ENCODE results near the gene SMAD6.

Gene SMAD6

DNA sequence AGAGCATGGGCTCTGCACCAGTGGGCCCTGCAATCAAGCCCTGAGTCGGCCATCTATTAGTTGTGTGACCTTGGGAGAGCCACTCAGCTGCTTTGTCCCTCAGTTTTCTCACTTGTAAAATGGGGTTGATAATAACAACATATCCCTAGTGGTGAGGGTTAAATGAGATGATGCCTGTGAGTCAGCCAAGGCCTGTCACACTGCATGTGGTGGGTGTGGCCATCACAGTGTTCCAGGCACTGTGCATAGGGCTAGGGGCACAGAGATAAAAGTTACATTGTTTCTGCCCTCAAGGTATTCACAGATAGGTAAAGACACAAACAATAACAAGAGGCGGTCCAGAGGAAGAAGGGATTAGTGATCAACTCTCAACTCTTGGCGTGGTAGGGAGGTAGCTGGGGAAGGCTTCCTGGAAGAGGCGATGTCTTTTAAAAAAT lies 19.5 kb downstream of the SMAD6 start:
- TF ChIP-seq, protein P1, sequence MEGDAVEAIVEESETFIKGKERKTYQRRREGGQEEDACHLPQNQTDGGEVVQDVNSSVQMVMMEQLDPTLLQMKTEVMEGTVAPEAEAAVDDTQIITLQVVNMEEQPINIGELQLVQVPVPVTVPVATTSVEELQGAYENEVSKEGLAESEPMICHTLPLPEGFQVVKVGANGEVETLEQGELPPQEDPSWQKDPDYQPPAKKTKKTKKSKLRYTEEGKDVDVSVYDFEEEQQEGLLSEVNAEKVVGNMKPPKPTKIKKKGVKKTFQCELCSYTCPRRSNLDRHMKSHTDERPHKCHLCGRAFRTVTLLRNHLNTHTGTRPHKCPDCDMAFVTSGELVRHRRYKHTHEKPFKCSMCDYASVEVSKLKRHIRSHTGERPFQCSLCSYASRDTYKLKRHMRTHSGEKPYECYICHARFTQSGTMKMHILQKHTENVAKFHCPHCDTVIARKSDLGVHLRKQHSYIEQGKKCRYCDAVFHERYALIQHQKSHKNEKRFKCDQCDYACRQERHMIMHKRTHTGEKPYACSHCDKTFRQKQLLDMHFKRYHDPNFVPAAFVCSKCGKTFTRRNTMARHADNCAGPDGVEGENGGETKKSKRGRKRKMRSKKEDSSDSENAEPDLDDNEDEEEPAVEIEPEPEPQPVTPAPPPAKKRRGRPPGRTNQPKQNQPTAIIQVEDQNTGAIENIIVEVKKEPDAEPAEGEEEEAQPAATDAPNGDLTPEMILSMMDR (IDR thresholded peaks at IDR 0.05; ENCODE audit: borderline replicate concordance, control extremely low read depth, extremely low read depth, insufficient read depth, missing control alignments): no peak

DNA sequence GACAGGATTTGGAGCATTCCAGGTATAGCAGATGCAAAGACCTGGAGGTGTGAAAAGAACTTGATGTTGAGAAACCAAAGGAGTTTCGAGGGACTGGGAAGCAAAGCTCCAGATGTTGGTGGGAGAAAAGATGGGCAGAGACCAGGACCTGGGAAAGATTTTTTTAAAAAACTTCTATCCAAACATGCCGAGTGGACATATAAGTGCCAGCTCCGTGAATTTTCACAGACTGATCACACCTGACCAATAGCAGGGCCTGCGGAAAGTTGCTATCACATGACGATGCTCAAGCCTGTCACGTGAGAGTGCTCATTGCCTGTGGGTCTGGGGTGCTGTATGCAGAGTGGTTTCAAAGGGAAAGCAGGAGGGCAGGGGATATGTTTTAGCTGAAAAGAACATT lies 19.9 kb downstream of the SMAD6 start:
- in situ Hi-C loops (cut with MboI; ENCODE audit: low sequenced_read_pairs, unreplicated experiment): no loop called here
- DNase-seq (ENCODE audit: low spot score): no peak
- TF ChIP-seq, protein P1 (IDR thresholded peaks at IDR 0.05; ENCODE audit: borderline replicate concordance, control extremely low read depth, extremely low read depth, insufficient read depth, missing control alignments): no peak

More for the DNA sequence above, 19.5 kb downstream of the SMAD6 start:
- in situ Hi-C loops (cut with MboI; ENCODE audit: low sequenced_read_pairs, unreplicated experiment): no loop called here
- no peak for DNase-seq (ENCODE audit: low spot score)

DNA sequence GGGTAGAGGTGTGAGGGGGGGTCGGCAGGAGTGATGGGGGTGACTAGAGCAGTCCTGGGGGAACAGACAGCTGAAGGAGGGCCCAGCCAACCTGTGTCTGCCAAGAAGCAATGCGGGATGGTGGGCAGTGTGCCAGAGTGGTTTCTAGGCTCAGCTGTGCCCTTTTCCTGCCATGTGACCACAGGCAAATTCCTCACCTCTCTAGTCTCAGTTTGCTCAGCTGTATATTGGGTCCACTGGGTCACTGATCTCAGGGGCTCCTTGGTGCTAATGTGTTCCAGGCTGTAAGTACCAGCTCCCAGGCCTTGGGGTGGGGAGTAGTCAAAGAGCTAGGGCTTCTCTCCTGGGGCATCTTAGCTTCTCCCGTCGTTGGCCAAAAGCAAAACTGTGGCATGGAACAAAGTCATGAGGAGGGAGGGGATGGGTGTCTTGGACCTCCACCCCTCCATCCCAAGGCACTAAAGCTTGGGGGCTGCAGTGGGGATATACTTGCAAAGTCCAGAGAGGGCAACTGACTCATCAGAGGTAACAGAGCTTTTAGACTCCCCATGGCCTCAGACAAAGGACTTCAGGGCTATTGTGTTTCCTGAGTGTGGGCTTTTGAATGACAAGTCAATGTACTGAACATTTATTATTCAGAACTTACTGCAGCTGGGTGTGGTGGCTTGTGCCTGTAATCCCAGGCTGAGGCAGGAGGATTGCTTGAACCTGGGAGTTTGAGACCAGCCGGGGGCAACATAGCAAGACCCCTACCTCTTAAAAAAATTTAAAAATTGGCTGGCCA lies 20.9 kb downstream of the SMAD6 start:
- TF ChIP-seq, protein P1 (IDR thresholded peaks at IDR 0.05; ENCODE audit: borderline replicate concordance, control extremely low read depth, extremely low read depth, insufficient read depth, missing control alignments): no peak
- no peak for DNase-seq (ENCODE audit: low spot score)
- in situ Hi-C loops (cut with MboI; ENCODE audit: low sequenced_read_pairs, unreplicated experiment): no loop called here

DNA sequence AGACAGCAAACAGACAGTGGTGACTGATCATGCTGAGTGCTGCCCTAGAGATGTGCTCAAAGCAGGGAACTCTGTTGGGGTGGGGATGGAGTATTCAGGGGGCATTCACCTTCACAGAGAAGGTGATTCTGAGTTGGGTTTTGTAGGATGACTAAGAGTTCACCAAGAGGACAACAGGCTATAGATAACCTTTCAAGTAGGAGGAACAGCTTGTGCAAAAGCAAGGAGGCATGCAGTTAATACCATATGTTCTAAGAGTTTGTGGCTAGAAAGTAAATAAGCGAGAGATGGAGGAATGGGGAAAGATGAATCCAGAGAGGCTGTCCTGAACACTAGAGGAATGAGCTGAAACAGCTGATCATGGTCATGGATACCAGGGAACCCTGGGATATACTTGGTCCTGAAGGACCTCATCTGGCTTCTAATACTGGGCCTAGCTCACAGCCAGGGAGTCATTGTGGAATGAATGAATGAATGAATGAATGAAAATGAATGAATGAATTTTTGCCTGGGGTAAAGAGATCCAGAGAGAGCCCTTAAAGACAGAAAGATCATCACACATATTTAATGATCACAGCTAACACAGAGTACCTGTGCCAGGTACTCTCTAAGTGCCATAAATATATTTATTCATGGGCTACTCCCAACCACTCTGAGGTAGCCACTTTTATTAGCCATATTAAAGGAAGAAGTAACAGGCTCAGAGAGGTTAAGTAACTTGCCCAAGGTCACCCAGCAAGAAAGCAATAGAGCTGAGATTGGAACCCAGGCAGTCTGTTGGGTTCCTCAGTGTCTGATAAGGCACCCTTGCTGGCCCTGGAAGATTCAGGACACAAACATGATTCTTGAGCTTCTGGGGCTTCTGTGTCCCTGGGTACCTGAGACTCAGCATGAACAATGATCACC lies 22.0 kb downstream of the SMAD6 start:
- TF ChIP-seq, protein P1 (IDR thresholded peaks at IDR 0.05; ENCODE audit: borderline replicate concordance, control extremely low read depth, extremely low read depth, insufficient read depth, missing control alignments): no peak
- no peak for DNase-seq (ENCODE audit: low spot score)
- in situ Hi-C loops (cut with MboI; ENCODE audit: low sequenced_read_pairs, unreplicated experiment): no loop called here

DNA sequence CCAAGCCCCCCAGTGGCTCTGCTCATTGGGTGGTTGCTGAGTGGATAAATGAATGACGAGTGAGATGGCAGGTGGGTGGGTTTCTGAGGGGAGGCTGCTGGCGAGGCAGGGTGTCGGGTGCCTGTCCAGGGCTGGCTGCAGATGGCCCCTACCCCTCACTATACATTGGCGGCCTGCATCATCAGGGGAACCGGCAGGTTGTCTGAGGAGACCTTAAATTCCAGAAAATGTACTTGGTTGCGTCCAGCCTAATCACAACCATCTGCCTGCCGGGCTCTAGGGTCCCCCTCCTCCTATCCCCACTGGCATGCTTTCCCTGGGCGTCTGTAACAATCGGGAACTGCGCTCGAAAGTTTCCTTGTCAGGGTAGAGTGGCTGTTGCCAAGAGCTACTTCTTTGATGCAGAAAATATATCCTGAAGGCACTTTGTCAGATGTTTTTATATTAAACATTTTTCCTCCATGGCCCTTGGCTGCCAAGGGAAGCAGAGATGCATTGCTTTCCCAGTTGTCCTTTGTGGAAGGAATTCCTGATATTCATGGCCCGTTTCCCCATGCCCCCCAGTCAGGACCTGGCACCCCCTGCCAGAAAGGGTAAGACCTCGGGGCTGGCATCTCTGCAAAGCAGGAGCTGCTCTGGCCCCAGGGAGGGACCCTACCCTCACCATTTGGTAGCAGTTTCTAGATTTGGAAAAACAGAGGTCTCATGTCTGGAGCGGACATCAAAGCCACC lies 22.9 kb downstream of the SMAD6 start:
- TF ChIP-seq, protein P1 (IDR thresholded peaks at IDR 0.05; ENCODE audit: borderline replicate concordance, control extremely low read depth, extremely low read depth, insufficient read depth, missing control alignments): no peak
- DNase-seq (ENCODE audit: low spot score): no peak
- in situ Hi-C loops (cut with MboI; ENCODE audit: low sequenced_read_pairs, unreplicated experiment): no loop called here

DNA sequence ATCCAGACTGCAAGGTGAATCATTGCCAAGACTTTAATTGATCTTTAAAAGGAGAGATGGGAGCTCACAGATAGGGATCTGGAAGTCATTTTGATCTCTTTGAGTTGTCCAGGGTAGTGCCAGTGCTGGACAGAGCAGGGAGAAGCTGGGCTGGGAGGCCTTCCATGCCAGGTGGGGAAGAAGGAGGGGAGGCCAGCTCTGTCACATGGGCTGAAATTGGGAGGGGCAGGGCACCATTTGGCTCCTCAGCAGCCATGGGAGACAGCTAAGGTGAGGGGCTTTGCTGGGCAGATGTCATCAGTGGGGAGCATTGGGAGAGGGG lies 23.4 kb downstream of the SMAD6 start:
- in situ Hi-C loops (cut with MboI; ENCODE audit: low sequenced_read_pairs, unreplicated experiment): no loop called here
- TF ChIP-seq, protein P1 (IDR thresholded peaks at IDR 0.05; ENCODE audit: borderline replicate concordance, control extremely low read depth, extremely low read depth, insufficient read depth, missing control alignments): no peak
- DNase-seq (ENCODE audit: low spot score): no peak
